Stimulated activated CD8-positive, alpha-beta memory T cell treated with anti-CD3 and anti-CD28 coated beads, Interleukin-15, amount 100 ng/mL, for 4 hours (primary cell): ENCODE measurements around the gene ENO4.

Experiments
- DNase-seq, 2 donors: peaks; one replicate each; pipeline ENCODE4 v3.0.0-alpha.2; 2020; ENCODE audit warnings: low read depth in 2 of 2

The ENO4 gene

GRCh38 chr10:116829711-116830110, 19.6 kb upstream of the ENO4 start:
- DNase-seq, result no peak

- DNase-seq, result no peak
These were observed 18.2 kb upstream of the ENO4 start for GRCh38 chr10:116831086-116831485.

GRCh38 chr10:116831790-116832189, 17.5 kb upstream of the ENO4 start:
- DNase-seq, result no peak

- no peak for DNase-seq
These were observed 15.0 kb upstream of the ENO4 start for GRCh38 chr10:116833986-116834985.

GRCh38 chr10:116835658-116836057, 13.6 kb upstream of the ENO4 start:
- no peak for DNase-seq

DNA sequence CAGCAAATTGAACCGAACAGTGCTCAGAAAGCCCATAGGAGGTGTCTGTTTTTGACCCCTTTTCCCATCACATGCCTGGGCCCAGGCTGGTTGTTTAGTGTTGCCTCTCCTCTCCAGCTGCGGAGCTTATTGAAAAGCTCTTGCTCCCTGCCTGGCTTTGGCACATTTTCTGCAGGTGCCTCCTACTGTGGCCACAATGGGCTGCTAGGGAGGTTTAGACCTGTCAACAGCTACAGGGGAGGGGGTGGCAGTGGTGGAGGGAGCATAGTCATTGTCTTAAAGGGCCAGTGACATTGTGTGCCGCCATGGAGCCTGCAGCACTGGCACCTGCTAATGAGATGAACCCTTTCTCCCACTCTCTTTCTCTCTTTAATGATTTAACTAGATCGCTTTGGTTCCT, 13.2 kb upstream of the ENO4 start:
- DNase-seq, result no peak

- DNase-seq, result no peak
These were observed 12.3 kb upstream of the ENO4 start for GRCh38 chr10:116836902-116837523.

- no peak for DNase-seq
These were observed 11.1 kb upstream of the ENO4 start for GRCh38 chr10:116838143-116838725.

- DNase-seq, result no peak
These were observed 8.8 kb upstream of the ENO4 start for GRCh38 chr10:116840389-116841075.

DNA sequence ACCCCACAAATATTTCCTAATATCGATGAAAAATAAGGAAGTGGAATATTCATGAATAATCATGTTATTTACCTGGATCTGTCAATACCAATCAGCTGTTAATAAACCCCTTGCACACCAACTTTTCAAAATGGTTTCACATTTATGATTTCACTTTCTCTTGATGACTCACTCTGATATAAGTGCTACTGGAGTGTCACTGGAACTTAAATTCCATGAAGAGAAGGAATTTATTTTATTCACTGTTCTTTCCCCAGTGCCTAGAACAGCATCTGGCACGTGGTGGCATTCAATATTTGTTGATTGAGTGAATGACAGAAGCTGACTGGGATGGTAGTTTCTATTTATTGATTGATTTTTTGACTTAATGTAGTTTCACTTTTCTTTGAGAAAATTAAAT, 3.5 kb upstream of the ENO4 start:
- no peak for DNase-seq

DNA sequence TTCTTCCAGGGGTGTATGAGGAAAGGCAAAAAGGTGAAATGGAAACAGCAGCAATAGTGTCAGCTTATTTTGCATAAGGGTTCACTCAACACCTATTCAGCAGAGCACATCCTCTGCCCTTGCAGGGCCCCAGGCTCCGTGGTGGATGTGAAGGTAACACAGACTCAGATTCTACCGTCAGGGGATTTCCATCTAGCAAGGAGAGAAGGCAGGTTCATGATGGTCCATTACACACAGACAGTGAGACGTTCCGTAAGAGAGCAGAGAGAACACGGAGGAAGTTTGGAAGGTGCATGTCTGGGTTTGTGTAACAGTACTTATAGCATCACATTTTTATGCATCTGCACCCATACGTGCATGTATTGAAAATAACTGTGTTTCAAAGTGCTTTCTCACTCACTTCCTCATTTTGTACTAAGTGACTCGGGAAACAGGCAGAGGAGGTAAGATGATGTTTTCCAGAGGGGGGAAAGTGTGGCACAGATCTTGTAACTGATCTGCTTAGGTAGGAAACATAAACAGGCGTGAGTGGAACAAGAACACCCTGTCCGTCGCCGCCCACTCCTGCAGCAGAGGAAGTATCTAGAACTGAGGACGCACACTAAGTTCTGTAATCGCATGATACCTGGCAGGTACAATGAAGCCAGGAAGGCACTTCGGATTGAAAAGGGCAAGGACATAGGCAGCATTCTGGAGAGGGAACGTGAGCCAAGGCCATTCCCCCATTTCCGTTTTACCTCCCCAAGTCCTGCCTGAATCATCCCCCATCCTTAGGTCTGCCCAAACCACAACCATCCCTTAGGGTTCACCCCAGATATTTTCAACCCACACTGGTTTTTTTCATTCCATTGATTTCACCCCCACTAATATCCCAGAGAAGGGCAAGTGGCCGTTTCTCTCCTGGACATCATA, 1.0 kb upstream of the ENO4 start:
- no peak for DNase-seq

- no peak for DNase-seq
These were observed 403 bp upstream of the ENO4 start for GRCh38 chr10:116848944-116849247.

- DNase-seq, result no peak
These were observed 836 bp downstream of the ENO4 start for GRCh38 chr10:116850058-116850611.

GRCh38 chr10:116852246-116852645, 2.9 kb downstream of the ENO4 start:
- DNase-seq, result no peak

- no peak for DNase-seq
These were observed 4.0 kb downstream of the ENO4 start for GRCh38 chr10:116853287-116853686.

- no peak for DNase-seq
These were observed 4.4 kb downstream of the ENO4 start for GRCh38 chr10:116853701-116854100.

GRCh38 chr10:116857156-116857555, 7.9 kb downstream of the ENO4 start:
- DNase-seq, result no peak

- DNase-seq, result no peak
These were observed 12.5 kb downstream of the ENO4 start for GRCh38 chr10:116861796-116862195.

DNA sequence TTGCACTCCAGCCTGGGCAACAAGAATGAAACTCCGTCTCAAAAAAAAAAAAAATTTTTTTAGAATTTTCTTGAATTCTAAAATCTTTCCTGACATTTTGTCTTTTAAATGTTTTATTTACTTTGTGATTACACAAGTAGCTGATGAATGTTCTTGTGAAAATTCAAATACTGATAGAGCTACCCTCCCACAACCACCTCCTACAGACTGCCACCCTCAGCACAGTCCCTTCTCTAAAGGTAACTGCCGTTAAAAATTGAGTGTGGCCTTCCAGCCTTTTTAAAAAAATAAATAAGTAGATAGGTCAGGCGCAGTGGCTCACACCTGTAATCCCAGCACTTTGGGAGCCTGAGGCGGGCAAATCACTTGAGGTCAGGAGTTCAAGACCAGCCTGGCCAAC, 15.1 kb downstream of the ENO4 start:
- DNase-seq, result no peak

GRCh38 chr10:116866066-116866465, 16.8 kb downstream of the ENO4 start:
- no peak for DNase-seq
